Body of pancreas (tissue), 4 donors: ENCODE data around the gene CADPS. TPM values are rescaled to one million over a fixed set of nuclear protein-coding genes. Genes with fewer than 3 reads are reported as not detected.

ENCODE experiments used
- ATAC-seq: fragments of 150-250 bp; one replicate; pipeline ENCODE4 v1.9.1; 2016
- DNase-seq, 4 donors: peaks; one replicate each; pipeline ENCODE4 v3.0.0-alpha.2; 2019
- H3K27ac ChIP-seq, 4 donors: fragments of 200-600 bp; sonication (generic); 1 replicate in 3 of 4; 2 replicates in 1 of 4; pipeline versions ENCODE4 v1.5.1 to v1.6.1; 2016 to 2019; ENCODE audit warnings: mild to moderate bottlenecking in 1 of 4, mixed read lengths in 1 of 4, moderate library complexity in 1 of 4
- H3K27me3 ChIP-seq, 2 donors: fragments of 200-600 bp; sonication (generic); one replicate each; pipeline ENCODE4 v1.6.0; 2016; ENCODE audit warnings: mild to moderate bottlenecking in 1 of 2
- H3K36me3 ChIP-seq, 2 donors: fragments of 200-600 bp; sonication (generic); replicated peaks in 1 of 2; 2 replicates each; pipeline ENCODE4 v1.5.1; 2016; ENCODE audit warnings: low read depth in 2 of 2; ENCODE audit not compliant: insufficient read depth in 1 of 2
- H3K4me1 ChIP-seq: fragments of 200-600 bp; sonication (generic); one replicate; pipeline ENCODE4 v1.6.0; 2016
- H3K4me3 ChIP-seq, 2 donors: fragments of 200-600 bp; sonication (generic); 1 replicate in 1 of 2; 2 replicates in 1 of 2; pipeline ENCODE4 v1.5.1; 2016 to 2019
- H3K9me3 ChIP-seq, 3 donors: fragments of 200-600 bp; sonication (generic); 1 replicate in 2 of 3; 2 replicates in 1 of 3; pipeline ENCODE4 v1.5.1; 2016
- POLR2A ChIP-seq, 3 donors: fragments of 450-650 bp; IDR thresholded peaks; one replicate each; pipeline ENCODE4 v1.6.1; 2016; ENCODE audit warnings: antibody characterized with exemption in 3 of 3, mild to moderate bottlenecking in 2 of 3
- WGBS, 2 donors: methylation state at CpG; one replicate each; pipeline ENCODE4 v1.1.5; 2017; 5-methylcytosine and 5-hydroxymethylcytosine counted together
- intact Hi-C: fragments of 100-400 bp; cut with DNase I; formaldehyde crosslinking; loops from one replicate; pipeline ENCODE4 v1.15.1; 2023
- total RNA-seq, 2 donors: library from RNA; depleted of rRNA; stranded (reverse); fragments of >200 nt; gene quantifications; one replicate each; pipeline ENCODE4 v1.1.0, GENCODE V29; 2016
- TF ChIP-seq, protein P1 (sequence below), 7 experiments: fragments of 450-650 bp in 4 of 7; fragments of 200-600 bp in 3 of 7; sonication (generic) in 3 of 7; IDR thresholded peaks; one replicate each; pipeline ENCODE4 v1.5.1; 2016 to 2019; ENCODE audit warnings: antibody characterized with exemption in 7 of 7

The CADPS gene
- total RNA-seq, 2 donors from 2014 or later = 22.1 to 67.6 TPM

DNA sequence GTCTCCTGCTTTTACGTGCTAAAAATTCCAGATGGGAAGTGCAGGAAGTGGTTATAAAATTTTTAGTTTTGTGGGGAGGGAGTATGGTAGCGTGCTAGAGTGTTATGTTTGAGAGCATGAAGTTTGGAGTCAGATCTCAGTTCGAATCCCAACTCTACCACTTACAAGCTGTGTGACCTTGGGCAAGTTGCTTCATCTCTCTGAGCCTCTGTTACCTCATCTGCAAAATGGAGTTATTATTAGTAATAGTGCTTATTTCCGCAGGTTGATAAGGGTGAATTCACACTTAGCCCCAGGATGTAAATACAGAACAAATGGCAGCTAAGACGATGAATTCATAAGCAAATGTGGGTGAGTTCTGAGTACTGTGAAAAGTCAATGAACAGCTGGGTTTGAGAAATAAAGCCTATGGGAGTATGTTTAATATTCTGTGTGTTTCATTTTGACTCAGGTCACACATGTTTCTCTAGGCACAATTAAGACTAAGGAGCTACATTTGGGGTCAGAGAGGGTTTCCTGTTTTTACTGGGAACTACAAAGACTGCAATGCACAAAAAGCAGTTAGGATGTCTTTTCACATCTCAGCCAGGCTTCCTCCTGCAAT, 428.8 kb downstream of the CADPS start:
- Histone ChIP-seq H3K27me3 (no peaks in the 10 kb centered on the region), H3K36me3 (no peaks in the 10 kb centered on the region), H3K9me3 (no peaks in the 10 kb centered on the region), H3K27ac (no peak overlapping the region), H3K4me1 (no peaks in the 10 kb centered on the region), H3K4me3 (no peak overlapping the region)
- WGBS, 2 donors = 85 to 96% methylated on average over 5 of the region's 5 CpGs
- no peak for ATAC-seq
- intact Hi-C loops = no loop called here
- no peak for DNase-seq
- no peak for TF ChIP-seq POLR2A (IDR thresholded peaks at IDR 0.05)
- TF ChIP-seq, protein P1, sequence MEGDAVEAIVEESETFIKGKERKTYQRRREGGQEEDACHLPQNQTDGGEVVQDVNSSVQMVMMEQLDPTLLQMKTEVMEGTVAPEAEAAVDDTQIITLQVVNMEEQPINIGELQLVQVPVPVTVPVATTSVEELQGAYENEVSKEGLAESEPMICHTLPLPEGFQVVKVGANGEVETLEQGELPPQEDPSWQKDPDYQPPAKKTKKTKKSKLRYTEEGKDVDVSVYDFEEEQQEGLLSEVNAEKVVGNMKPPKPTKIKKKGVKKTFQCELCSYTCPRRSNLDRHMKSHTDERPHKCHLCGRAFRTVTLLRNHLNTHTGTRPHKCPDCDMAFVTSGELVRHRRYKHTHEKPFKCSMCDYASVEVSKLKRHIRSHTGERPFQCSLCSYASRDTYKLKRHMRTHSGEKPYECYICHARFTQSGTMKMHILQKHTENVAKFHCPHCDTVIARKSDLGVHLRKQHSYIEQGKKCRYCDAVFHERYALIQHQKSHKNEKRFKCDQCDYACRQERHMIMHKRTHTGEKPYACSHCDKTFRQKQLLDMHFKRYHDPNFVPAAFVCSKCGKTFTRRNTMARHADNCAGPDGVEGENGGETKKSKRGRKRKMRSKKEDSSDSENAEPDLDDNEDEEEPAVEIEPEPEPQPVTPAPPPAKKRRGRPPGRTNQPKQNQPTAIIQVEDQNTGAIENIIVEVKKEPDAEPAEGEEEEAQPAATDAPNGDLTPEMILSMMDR (IDR thresholded peaks at IDR 0.05) = no peak

DNA sequence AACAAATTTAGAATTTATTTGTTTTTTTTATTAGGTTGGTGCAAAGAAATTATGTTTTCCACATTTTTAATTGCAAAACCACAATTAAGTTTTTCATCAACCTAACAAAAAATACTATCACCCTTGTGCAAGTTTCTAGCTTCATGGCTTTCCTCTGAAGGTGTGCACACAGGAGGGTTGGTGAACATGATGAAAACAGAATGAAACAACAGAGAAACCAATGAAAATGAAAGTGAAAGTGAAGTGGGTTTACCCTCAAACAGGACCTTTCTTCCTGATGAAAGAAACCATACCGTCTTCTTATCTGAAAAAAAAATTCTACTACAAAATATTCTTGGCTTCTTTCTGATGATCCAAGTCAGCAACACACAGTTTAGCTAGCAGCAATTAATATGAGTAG, 429.9 kb downstream of the CADPS start:
- no peaks in the 10 kb centered on the region for H3K9me3 ChIP-seq
- intact Hi-C loops = no loop called here
- DNase-seq (no peak), ATAC-seq (no peak)
- TF ChIP-seq POLR2A (IDR thresholded peaks at IDR 0.05) = no peak
- TF ChIP-seq, protein P1 (IDR thresholded peaks at IDR 0.05) = no peak
- no peak overlapping the region for H3K27ac ChIP-seq
- WGBS, 2 donors = 13 to 27% methylated on average over 1 of the region's 1 CpG
- no peaks in the 10 kb centered on the region for H3K36me3 ChIP-seq
- no peaks in the 10 kb centered on the region for H3K27me3 ChIP-seq
- no peaks in the 10 kb centered on the region for H3K4me1 ChIP-seq
- H3K4me3 ChIP-seq = no peak overlapping the region

DNA sequence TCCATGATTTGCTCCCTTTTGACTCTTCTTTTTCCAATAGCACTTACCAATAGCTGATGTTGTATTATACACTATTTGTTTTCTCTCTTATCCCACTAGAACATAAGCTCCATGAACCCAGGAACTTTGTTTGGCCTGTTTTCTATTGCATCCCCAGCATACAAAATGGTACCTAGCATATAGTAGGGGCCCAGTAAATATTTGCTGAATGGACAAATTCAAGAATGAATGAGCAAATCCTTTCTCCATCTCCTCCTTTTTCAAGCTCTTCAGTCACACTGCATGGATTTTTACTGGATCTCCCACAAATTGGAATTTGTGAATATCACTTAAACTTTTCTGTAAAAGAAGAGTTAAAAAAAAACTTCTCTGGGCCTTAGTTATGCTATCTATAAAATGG, 435.2 kb downstream of the CADPS start:
- TF ChIP-seq POLR2A (IDR thresholded peaks at IDR 0.05) = no peak
- TF ChIP-seq, protein P1 (IDR thresholded peaks at IDR 0.05) = no peak
- H3K27ac ChIP-seq = no peak overlapping the region
- no peak for DNase-seq
- H3K4me3 ChIP-seq = no peak overlapping the region
- H3K4me1 ChIP-seq = no peaks in the 10 kb centered on the region
- H3K36me3 ChIP-seq = no peaks in the 10 kb centered on the region
- H3K9me3 ChIP-seq = no peaks in the 10 kb centered on the region
- intact Hi-C loops = no loop called here
- ATAC-seq = no peak
- H3K27me3 ChIP-seq = no peaks in the 10 kb centered on the region

DNA sequence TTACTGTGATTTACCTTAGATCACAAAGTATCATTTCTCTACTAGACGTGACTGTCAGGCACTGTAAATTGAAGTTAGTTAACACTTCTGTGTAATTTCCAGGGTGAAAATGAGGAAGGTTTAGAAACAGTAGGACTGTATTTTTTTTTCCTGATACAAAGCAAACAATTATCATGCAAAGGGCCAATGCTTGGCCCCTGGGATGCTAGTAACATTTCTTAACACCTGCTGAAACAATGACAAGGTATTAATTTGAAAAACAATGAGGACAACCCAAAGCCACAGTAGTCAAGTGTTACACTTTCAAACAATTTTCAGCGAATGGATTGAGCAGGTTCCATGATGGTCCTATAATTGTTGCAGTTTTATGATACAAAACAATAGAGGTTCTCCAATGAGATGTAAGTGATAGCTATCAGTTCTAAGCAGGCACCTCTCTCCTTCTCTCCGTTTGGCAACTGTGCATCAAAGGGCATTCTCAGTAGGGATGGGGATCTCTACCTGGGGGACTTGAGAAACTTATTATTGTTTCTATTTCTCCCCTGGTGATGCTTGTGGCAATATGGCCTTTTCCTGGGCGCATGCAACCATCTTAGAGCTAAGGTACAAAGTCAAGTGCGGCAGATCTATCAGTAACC, 435.9 kb downstream of the CADPS start:
- no peaks in the 10 kb centered on the region for H3K36me3 ChIP-seq
- intact Hi-C loops = no loop called here
- ATAC-seq (no peak), DNase-seq (no peak)
- no peak overlapping the region for H3K4me3 ChIP-seq
- no peaks in the 10 kb centered on the region for H3K9me3 ChIP-seq
- WGBS, 2 donors = 53 to 61% methylated on average over 5 of the region's 5 CpGs
- no peaks in the 10 kb centered on the region for H3K27me3 ChIP-seq
- H3K27ac ChIP-seq = no peak overlapping the region
- TF ChIP-seq POLR2A (IDR thresholded peaks at IDR 0.05) = no peak
- TF ChIP-seq, protein P1 (IDR thresholded peaks at IDR 0.05) = no peak
- no peaks in the 10 kb centered on the region for H3K4me1 ChIP-seq

GRCh38 chr3:62436785-62437184, 438.4 kb downstream of the CADPS start:
- WGBS, 2 donors = 63 to 65% methylated on average over 7 of the region's 7 CpGs
- Histone ChIP-seq H3K9me3 (no peaks in the 10 kb centered on the region), H3K27me3 (no peaks in the 10 kb centered on the region), H3K27ac (no peak overlapping the region), H3K4me3 (no peak overlapping the region), H3K4me1 (no peaks in the 10 kb centered on the region), H3K36me3 (no peaks in the 10 kb centered on the region)
- DNase-seq = no peak
- no peak for TF ChIP-seq POLR2A (IDR thresholded peaks at IDR 0.05)
- TF ChIP-seq, protein P1 (IDR thresholded peaks at IDR 0.05) = no peak
- ATAC-seq = no peak
- intact Hi-C loops = no loop called here
